Gastrocnemius medialis (tissue), 4 donors: ENCODE measurements around the gene PMAIP1.

Source experiments
- CTCF ChIP-seq, 5 experiments: fragments of 450-650 bp in 3 of 5; fragments of 200-600 bp in 2 of 5; sonication (generic) in 2 of 5; IDR thresholded peaks in 4 of 5; conservative IDR thresholded peaks in 1 of 5; 1 replicate in 4 of 5; 2 replicates in 1 of 5; pipeline ENCODE4 v1.5.1; 2016 to 2019; ENCODE audit warnings: antibody characterized with exemption in 5 of 5, mild to moderate bottlenecking in 3 of 5, moderate library complexity in 3 of 5
- POLR2A ChIP-seq, 2 donors: fragments of 450-650 bp; IDR thresholded peaks; one replicate each; pipeline ENCODE4 v1.6.1; 2017; ENCODE audit warnings: antibody characterized with exemption in 2 of 2, mild to moderate bottlenecking in 2 of 2, moderate library complexity in 2 of 2

DNA sequence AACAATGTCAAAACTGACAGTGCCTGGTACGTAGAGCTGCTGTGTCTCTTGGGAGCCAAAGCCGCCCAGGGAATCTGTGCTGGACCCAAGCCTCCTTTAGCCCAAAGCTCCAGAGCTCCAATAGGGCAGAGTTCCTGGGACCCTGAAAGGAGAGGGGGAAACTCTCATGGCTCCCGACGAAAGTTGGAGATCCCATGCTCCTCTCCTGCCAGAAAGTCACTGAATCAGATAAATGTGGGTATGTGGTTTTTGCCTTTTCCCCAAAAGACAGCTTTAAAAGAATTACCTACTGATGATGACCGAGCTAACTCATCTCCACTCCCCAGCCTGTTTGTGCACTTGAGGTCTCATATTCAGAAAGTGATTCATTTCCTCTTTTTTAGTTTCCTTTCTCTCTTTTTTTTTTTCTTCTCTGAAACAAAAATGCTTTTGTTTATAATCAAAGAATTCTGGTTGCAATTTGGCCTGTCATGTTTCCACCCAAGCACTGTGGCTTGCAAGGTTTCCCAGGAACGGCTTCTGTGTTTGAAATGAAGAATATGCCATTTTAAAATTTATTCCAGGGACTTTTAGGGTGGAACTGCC, 14.1 kb upstream of the PMAIP1 start:
- TF ChIP-seq CTCF (IDR thresholded peaks at IDR 0.05 in 4 of 5, conservative IDR thresholded peaks at IDR 0.05 in 1 of 5) (no peak), POLR2A (IDR thresholded peaks at IDR 0.05) (no peak)
